ENCODE data around the gene NAP1L1.

NAP1L1 gene

DNA sequence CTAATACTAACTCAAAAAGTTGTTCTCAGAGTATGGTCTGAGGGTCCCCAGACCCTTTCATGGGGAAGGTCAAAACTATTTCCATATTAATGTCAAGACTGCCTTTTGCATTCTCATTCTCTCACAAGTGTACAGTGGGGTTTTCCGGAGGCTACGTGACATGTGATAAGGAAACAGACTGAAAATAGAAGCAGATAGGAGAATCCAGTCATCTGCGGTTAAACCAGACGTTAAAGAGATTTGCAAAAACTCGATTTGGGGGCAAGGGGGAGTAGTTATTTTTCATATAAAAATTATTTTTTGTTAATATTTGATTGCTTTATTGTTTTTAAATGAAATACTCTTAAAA is 1.0 kb upstream of the NAP1L1 start:
- peak; percentile 48 for DNase-seq
- in situ Hi-C loops (cut with MboI; ENCODE audit: low pct_unique_long_range_greater_than_20kb, low sequenced_read_pairs), result no loop called here

DNA sequence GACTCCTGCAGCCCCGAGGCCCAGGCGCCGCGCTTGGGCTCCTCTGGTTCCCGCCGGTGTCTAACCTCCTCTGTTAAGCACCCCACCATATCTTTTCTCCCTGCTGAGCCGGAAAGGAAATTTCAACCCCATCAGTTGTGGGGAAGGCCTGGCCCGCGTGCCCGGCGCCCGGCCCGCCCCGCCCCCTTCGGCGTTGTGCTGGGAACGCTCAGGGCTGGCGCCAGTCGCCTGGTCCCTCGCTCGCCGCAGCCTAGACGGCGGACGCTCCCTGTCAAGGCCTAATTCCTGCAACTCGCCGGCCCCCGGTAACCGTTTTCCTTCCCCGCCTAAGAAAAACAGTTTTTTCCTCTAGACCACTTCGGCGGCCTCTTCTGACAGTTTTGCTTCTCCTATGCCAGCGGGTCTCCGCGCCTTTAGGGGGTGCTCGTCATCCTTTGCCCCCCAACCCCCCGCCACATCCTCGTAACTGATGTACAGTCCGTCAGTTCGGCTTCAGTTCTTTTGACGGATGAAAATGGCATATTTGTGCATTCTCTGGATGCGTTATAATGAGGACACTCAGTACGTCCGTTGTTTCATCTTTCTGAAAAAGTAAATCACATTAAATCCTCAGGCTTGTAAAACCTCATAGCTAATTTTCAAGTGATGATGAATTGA is 506 bp upstream of the NAP1L1 start:
- no peak for DNase-seq

DNA sequence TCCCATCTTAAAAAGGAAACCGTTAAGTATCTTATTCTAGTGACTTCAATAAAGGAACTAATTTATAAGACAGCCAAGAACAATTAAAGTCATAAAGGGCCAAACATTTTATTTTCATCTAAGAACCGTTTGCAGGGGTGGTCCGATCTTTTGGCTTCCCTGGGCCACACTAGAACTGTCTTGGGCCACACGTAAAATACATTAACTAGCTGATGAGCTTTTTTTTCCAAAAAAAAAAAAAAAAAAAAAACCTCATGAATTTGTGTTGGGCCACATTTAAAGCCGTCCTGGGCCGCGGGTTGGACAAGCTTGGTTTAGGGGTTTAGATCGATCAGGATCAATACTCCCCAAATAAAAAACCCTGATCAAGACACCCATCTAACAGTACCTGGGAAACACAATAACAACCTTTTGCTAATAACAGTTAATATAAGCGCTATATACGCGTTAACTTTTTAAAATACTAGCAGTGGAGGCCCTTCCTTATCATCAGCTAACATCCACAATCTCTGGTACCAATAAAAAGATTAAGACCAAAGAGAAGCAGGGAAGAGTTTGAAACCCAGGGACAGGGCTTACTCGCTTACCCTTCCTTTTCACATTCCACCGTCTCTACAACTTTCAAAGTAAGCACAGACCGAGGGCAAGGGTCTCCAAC is 1.1 kb downstream of the NAP1L1 start:
- DNase-seq, result peak; percentile 66
- in situ Hi-C loops (cut with MboI; ENCODE audit: low pct_unique_long_range_greater_than_20kb, low sequenced_read_pairs), result no loop called here

More for the DNA sequence above, 506 bp upstream of the NAP1L1 start:
- in situ Hi-C loops (cut with MboI; ENCODE audit: low pct_unique_long_range_greater_than_20kb, low sequenced_read_pairs), result no loop called here

DNA sequence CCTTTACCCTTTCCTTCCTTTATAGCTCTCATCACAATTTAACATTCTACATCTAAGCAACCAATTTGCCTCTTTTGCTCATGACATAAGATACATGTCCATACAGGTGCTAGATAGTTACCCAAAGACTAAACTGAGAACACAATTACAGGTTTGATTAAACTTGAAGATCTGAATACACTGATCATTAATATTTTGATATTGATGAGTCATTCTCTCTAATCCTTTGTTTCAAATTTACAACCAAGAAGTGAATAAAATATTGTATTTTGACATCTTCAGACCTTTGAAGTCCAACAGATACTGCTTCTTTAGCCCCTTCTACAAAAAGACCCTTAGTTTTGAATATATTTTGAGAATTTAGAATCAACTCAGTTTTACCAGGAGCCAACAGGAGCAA is 2.6 kb downstream of the NAP1L1 start:
- in situ Hi-C loops (cut with MboI; ENCODE audit: low pct_unique_long_range_greater_than_20kb, low sequenced_read_pairs), result no loop called here
- no peak for DNase-seq

GRCh38 chr12:76080729-76081415 is 3.6 kb downstream of the NAP1L1 start:
- no peak for DNase-seq
- in situ Hi-C loops (cut with MboI; ENCODE audit: low pct_unique_long_range_greater_than_20kb, low sequenced_read_pairs), result no loop called here

DNA sequence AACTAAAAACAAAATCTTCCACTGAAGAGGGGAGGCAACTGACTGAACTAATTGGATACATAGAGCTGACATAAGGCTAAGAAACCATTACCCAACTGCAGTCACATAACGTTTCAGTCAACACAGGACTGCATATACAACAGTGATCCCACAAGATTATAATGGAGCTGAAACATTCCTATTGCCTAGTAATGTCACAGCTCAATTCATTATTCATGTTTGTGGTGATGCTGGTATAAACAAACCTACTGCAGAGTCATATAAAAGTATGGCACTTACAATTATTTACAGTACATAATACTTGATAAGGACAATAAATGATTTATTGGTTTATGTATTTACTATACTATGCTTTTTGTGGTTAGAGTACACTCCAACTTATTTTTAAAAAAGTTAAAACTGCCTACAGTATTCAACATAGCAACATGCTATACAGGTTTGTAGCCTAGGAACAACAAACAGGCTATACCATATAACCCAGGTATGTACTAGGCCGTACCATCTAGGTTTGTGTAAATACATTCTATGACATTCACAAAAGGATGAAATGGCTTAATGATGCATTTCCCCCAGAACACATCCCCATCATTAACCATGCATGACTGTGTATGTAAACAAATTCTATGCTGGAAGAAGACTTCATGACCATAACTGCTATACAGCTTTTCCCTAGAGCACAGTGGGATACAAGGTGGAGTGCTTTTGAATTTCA is 4.3 kb downstream of the NAP1L1 start:
- no peak for DNase-seq
- in situ Hi-C loops (cut with MboI; ENCODE audit: low pct_unique_long_range_greater_than_20kb, low sequenced_read_pairs), result no loop called here

DNA sequence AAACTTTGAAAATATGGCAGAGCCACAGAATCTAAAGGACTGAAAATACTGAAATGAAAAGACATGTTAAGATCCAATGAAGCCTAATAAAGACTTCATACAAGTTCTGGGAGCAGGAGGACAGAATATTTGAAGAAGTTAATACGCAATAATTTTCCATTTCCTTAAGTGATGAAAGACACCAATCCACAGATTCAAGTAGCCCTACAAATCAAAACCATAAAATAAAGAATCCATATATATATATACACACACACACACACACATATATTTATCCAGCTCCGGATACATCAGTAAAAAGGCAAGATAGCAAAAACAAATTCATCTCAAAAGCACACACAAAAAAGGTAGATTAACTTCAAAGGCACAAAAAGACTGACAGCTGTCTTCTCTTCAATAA is 5.7 kb downstream of the NAP1L1 start:
- in situ Hi-C loops (cut with MboI; ENCODE audit: low pct_unique_long_range_greater_than_20kb, low sequenced_read_pairs), result no loop called here
- DNase-seq, result no peak

DNA sequence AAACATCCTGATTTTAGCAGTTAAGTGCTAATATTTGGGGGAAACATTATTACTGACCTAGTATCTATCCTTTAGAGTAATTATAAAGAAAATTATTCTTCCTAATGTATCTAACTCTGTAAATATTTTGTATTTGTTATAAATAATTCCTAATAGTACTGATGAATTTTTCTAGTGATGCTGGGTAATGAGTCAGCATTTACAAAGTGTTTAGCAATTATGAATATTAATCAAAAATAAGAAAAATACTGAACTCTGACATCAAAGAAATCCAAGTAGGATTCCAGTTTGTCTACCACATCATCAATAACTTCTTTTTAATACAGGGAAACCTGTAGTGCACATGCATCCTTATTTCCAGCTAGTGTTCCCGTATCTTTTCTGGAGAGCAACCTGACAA is 9.0 kb downstream of the NAP1L1 start:
- in situ Hi-C loops (cut with MboI; ENCODE audit: low pct_unique_long_range_greater_than_20kb, low sequenced_read_pairs), result no loop called here

DNA sequence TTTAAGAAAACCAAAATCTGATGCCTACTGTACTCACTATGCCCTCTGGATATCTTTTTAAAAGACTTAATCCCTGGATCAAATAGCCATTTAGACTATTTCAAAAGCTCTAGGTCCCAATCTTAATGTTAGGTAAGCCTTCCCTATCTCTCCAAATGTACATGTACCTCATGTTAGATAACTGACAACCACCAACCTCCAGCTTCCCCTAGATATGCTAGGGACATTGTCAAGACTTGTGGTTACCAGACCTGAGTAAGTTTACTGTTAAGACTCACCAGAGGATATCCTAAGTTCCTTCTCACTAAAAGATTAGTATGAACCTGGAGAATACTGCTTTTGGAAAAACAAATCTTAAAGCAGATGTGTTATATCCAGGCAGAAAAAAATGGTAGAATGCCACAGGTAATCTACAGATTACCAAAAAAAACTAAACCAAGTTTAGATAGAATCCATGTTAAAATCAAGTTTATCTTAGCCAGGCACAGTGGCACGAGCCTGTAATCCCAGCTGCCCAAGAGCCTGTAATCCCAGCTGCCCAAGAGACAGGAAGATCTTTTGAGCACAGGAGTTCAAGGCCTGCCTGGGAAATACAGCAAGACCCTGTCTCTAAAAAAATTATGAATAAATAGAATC is 9.7 kb downstream of the NAP1L1 start:
- DNase-seq, result peak; percentile 37
- in situ Hi-C loops (cut with MboI; ENCODE audit: low pct_unique_long_range_greater_than_20kb, low sequenced_read_pairs), result no loop called here

More for the DNA sequence above, 9.0 kb downstream of the NAP1L1 start:
- no peak for DNase-seq

DNA sequence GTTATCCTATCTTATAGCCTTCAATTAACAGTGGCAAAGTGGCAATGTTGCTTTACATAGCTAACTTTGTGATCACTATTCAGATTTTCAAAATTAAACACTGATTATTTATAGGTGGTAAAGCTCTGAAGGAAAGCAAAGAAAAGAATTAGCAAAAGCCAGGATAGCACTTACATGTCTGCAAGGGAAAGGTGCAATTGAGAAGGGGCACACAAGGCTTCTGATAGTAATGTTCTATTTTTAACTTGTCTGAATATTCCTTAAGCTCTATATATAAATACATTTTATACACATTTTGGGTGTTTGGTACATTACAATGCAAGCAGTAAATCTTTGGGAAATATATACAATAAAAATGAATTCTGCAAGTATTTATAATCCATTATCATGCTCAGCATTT is 10.9 kb downstream of the NAP1L1 start:
- no peak for DNase-seq
- in situ Hi-C loops (cut with MboI; ENCODE audit: low pct_unique_long_range_greater_than_20kb, low sequenced_read_pairs), result no loop called here

DNA sequence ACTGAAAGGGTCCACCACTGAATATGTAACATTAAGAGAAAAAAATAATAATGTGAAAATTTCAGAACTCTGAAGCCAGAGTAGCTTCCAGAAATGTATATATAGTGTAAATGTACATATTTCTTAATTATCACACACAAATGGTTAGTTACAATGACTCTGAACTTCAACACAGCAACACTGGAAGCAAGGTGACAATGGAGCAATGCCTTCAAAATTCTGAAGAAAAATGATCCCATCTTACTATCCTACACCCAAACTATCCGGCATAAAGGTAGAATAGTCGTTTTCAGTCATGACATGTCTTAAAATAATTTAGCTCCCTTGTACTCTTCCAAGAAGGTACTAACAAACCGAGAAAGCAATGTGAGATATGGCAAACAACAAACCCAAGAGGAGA is 11.9 kb downstream of the NAP1L1 start:
- in situ Hi-C loops (cut with MboI; ENCODE audit: low pct_unique_long_range_greater_than_20kb, low sequenced_read_pairs), result no loop called here
- no peak for DNase-seq

GRCh38 chr12:76069339-76069738 is 15.1 kb downstream of the NAP1L1 start:
- in situ Hi-C loops (cut with MboI; ENCODE audit: low pct_unique_long_range_greater_than_20kb, low sequenced_read_pairs), result no loop called here
- DNase-seq, result no peak

- DNase-seq, result no peak
- in situ Hi-C loops (cut with MboI; ENCODE audit: low pct_unique_long_range_greater_than_20kb, low sequenced_read_pairs), result no loop called here
These were observed 18.6 kb downstream of the NAP1L1 start for GRCh38 chr12:76065917-76066316.

DNA sequence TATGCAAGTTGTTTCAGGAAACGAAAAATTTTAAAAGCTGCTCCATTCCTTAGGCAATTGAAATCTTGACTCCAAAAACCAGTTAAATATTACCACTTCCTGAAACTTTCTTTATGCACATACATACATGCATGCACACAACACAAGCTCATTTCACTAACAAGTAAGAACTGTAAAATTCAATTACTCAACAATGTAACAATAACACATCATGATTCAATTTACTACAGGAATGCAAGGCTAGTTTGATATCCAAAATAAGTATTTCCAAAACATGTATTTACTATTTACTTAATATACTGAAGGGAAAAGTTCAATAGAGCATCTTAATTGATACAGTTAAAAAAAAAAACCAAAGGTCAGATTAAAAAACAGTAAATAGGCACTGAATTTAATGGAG is 19.6 kb downstream of the NAP1L1 start:
- no peak for DNase-seq
- in situ Hi-C loops (cut with MboI; ENCODE audit: low pct_unique_long_range_greater_than_20kb, low sequenced_read_pairs), result no loop called here

DNA sequence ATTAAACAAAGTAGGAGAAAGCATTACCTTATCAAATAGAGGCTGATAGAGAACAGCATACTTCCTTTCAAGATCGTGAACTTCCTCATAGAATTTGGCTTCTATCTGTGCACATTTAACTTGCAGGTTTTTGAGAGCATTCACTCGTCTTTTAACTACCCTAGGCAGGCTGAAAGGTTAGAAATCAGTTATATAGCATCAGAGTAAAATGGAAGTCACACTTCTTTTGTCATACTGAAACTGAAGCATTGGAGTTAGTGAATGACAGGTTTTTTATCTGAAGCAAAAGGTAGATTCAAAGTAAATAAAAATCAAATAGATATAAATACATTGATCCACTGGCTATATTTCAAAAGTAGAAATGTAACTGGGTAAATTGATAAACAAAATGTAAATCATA is 24.4 kb downstream of the NAP1L1 start:
- DNase-seq, result no peak

DNA sequence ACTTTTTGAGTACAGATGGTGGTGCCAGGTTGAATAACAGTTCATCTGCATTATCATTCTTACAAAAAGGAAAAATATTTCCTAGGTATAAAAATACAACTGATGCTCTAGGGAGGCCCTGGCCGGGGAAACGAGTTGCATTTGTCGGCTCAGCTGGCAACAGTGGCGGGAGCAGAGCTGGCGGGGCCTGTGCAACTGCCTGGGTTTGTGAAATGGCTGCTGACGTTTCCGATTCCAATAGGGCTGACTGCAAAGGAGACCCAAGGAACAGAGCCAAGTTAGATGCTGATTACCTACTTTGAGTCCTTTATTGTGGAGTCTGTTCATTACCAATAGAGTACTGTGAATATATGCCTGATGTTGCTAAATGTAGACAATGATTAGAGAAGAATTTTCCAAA is 27.2 kb downstream of the NAP1L1 start:
- DNase-seq, result no peak
- in situ Hi-C loops (cut with MboI; ENCODE audit: low pct_unique_long_range_greater_than_20kb, low sequenced_read_pairs), result no loop called here

More for the DNA sequence above, 24.4 kb downstream of the NAP1L1 start:
- in situ Hi-C loops (cut with MboI; ENCODE audit: low pct_unique_long_range_greater_than_20kb, low sequenced_read_pairs), result no loop called here

GRCh38 chr12:76055393-76055792 is 29.1 kb downstream of the NAP1L1 start:
- DNase-seq, result no peak

DNA sequence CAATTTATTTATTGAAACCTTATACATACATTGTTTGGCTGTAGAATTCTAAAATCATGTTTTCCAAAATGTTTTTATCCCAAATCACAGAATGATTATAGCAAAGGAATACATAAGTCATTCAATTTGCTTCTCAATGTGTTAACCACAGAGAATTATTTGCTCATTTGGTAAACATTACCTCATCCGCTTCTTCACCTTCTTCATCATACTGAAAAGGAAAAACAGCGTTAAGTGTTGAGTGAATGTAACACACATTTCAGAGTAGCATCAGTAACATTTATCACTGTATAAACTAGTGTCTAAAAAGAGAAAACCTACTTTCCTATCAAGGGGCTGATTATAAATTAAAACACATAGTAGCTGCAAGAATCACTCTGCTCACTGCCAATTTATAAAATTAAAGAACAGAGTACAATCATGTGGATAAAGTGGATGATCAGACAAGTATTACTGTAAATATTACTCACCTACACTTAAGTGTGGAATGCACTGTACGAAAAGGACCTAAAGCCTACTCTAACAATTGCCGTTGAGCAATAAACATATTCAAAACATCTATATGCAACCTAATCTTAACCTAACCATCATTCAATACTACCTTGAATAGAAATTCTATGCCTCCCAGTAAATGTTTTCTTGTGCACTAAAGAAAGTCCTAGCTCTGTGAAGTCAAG is 34.8 kb downstream of the NAP1L1 start:
- in situ Hi-C loops (cut with MboI; ENCODE audit: low pct_unique_long_range_greater_than_20kb, low sequenced_read_pairs), result loop anchor here (25.0 kb wide), 1 partner anchor 512 kb away; no protein-coding TSS in a partner anchor
- no peak for DNase-seq

More at GRCh38 chr12:76055393-76055792, 29.1 kb downstream of the NAP1L1 start:
- in situ Hi-C loops (cut with MboI; ENCODE audit: low pct_unique_long_range_greater_than_20kb, low sequenced_read_pairs), result no loop called here

DNA sequence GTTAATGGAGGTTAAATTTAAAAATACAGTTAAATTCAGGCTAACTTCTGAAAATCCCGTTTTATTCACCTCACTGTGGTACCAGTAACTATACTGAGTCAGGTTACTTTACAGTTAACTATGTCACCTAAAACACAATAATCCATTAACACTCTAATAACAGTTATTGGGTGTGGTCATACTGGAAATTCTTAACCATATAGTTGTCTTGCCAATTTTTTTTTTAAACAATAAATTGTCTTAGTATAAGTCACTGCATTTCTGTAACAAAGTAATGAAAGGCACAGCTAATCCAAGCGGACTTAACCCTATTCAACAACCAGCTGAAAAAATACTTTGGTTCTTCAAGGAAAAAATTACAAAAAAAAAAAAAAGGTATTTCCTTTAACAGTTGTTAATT is 36.7 kb downstream of the NAP1L1 start:
- no peak for DNase-seq
- in situ Hi-C loops (cut with MboI; ENCODE audit: low pct_unique_long_range_greater_than_20kb, low sequenced_read_pairs), result loop anchor here (25.0 kb wide), 1 partner anchor 510 kb away; no protein-coding TSS in a partner anchor

Data from KBM-7 (cell line).